ENCODE results near the gene PDZD2. TPM values are rescaled to one million over a fixed set of nuclear protein-coding genes. Genes with fewer than 3 reads are reported as not detected.

The PDZD2 gene
- total RNA-seq, 1 donor from 2014 or later: 4.3 TPM

GRCh38 chr5:32123889-32124676 lies 485.2 kb downstream of the PDZD2 start:
- Mint-ChIP-seq H3K27ac (peak overlapping the region; percentile 4), H3K36me3 (peaks cover 51% of the 10 kb centered on the region), H3K27me3 (no peaks in the 10 kb centered on the region), H3K4me3 (no peak overlapping the region), H3K4me1 (ENCODE audit: unreplicated experiment) (peaks cover 5% of the 10 kb centered on the region), H3K9me3 (no peaks in the 10 kb centered on the region)
- no peak for TF ChIP-seq CTCF (conservative IDR thresholded peaks at IDR 0.05)
- no peak for DNase-seq (ENCODE audit: extremely low spot score, unreplicated experiment)

GRCh38 chr5:32126691-32127090 lies 487.8 kb downstream of the PDZD2 start:
- DNase-seq (ENCODE audit: extremely low spot score, unreplicated experiment): no peak
- Mint-ChIP-seq H3K4me1 (ENCODE audit: unreplicated experiment) (peaks cover 5% of the 10 kb centered on the region), H3K27me3 (no peaks in the 10 kb centered on the region), H3K9me3 (no peaks in the 10 kb centered on the region), H3K27ac (no peak overlapping the region), H3K36me3 (peaks cover 48% of the 10 kb centered on the region), H3K4me3 (no peak overlapping the region)
- TF ChIP-seq CTCF (conservative IDR thresholded peaks at IDR 0.05): no peak

GRCh38 chr5:32127711-32128110 lies 488.8 kb downstream of the PDZD2 start:
- no peak for TF ChIP-seq CTCF (conservative IDR thresholded peaks at IDR 0.05)
- no peak for DNase-seq (ENCODE audit: extremely low spot score, unreplicated experiment)
- Mint-ChIP-seq H3K4me3 (no peak overlapping the region), H3K4me1 (ENCODE audit: unreplicated experiment) (peaks cover 5% of the 10 kb centered on the region), H3K9me3 (no peaks in the 10 kb centered on the region), H3K36me3 (peaks cover 47% of the 10 kb centered on the region), H3K27me3 (no peaks in the 10 kb centered on the region), H3K27ac (no peak overlapping the region)

GRCh38 chr5:32129074-32129598 lies 490.2 kb downstream of the PDZD2 start:
- no peak for TF ChIP-seq CTCF (conservative IDR thresholded peaks at IDR 0.05)
- Mint-ChIP-seq H3K4me3 (no peak overlapping the region), H3K27ac (no peak overlapping the region), H3K9me3 (no peaks in the 10 kb centered on the region), H3K27me3 (no peaks in the 10 kb centered on the region), H3K4me1 (ENCODE audit: unreplicated experiment) (peaks cover 4% of the 10 kb centered on the region), H3K36me3 (peaks cover 45% of the 10 kb centered on the region)
- DNase-seq (ENCODE audit: extremely low spot score, unreplicated experiment): no peak

GRCh38 chr5:32130865-32131264 lies 491.9 kb downstream of the PDZD2 start:
- Mint-ChIP-seq H3K27ac (no peak overlapping the region), H3K36me3 (peaks cover 46% of the 10 kb centered on the region), H3K9me3 (no peaks in the 10 kb centered on the region), H3K4me3 (no peak overlapping the region), H3K4me1 (ENCODE audit: unreplicated experiment) (peaks cover 4% of the 10 kb centered on the region), H3K27me3 (no peaks in the 10 kb centered on the region)
- DNase-seq (ENCODE audit: extremely low spot score, unreplicated experiment): no peak
- TF ChIP-seq CTCF (conservative IDR thresholded peaks at IDR 0.05): no peak
